HG02981 (cell line): ENCODE data around the gene KCNMB1.

Experiments
- ATAC-seq: cut with Tn5 transposase; IDR thresholded peaks from one replicate; pipeline ENCODE4 v1.9.1; 2021; ENCODE audit warnings: mild to moderate bottlenecking, moderate library complexity; ENCODE audit not compliant: unreplicated experiment

KCNMB1 gene

GRCh38 chr5:170416526-170416925, 27.4 kb upstream of the KCNMB1 start:
- no peak for ATAC-seq

GRCh38 chr5:170414786-170415185, 25.6 kb upstream of the KCNMB1 start:
- ATAC-seq, result no peak

DNA sequence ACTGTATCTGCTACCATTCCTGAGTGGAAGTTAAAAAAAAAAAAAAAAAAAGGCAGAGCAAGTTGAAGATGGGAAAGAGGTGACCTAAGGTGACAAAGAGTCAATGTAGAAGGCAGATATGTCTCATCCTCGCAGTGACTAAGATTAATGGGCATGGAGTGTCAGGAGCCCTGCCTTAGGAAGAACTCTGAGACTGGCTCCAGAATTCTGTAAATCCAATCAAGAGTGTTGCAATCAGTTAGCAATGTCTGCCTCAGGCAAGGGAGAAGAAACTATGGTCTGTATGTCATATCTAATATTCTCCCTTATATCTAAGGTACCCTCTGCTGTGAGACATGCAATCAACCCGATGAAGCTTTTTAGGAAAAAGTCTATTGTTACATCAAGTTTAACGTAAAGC, 24.7 kb upstream of the KCNMB1 start:
- ATAC-seq, result no peak

DNA sequence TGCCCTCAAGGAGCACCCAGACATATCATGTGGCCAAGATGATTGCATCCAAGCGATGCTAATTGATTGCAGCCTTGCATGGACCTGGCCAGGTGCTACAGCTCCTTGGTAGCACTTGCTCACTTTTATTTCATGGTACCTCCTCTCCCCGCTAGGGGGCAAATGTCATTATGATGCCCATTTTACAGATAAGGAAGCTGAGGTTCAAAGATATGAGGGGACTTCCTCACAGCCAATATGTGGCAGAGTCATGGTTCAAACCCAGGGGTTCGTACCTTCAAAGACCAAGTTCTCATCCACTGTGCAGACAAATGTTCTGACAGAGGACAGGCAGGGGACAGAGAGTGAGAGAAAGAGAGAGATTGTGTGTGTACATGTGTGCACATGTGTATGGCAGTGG, 21.9 kb upstream of the KCNMB1 start:
- no peak for ATAC-seq

GRCh38 chr5:170410401-170410800, 21.2 kb upstream of the KCNMB1 start:
- ATAC-seq, result no peak

DNA sequence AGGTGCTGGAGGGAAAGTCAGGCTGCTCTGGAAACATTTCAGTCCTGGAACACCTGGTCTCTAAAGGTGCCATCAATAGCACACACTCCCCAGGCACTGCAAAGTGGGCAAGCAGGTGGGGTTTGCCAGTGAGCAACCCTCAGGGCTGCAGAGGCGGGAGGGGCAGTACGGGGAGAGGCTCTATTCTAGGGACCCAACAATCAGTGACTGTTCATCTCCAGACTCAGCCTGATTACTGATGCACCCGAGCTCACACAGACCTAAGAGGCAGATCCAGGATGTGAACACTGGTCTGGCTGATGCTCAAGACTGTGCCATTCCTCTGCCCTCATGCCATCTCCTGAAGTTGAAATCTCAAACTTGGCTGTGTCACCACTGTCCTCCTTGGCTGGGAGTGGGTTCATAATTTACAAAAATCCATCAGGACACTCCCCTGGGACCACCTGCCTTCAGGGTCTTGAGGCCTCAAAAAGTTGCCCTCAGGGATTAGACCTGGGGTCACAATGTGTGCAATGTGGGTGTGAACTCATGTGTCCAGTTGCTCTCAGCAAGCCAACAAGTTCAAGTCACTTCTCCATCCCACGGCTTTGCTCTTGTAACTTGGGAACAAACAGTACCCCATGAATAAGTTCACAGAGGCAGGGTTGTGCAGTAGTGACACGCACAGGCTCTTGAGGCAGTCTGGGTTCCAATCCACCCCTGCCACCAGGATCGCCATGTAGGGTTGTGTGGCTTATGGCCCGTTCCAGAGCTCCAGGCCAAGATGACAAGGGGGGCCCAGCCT, 19.9 kb upstream of the KCNMB1 start:
- no peak for ATAC-seq

GRCh38 chr5:170408226-170408625, 19.1 kb upstream of the KCNMB1 start:
- ATAC-seq, result no peak

DNA sequence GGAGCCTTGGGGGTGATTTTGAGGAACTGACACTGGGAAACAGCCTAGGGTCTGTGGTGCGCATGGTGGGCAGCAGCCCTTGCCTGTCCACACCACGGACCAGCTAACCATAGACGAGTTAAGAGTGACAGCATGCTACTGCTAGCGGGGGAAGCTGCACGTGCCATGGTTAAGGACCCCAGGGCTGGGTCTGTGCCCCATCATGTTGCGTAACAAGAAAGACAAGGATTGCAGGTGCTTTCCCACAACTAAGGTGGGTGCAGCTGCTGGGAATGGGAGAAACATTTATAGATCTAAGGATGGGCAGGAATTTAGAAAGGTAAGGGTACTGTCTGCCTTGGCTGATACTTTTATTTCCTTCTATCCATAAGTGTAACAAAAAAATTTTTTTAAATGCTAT, 17.9 kb upstream of the KCNMB1 start:
- no peak for ATAC-seq

- ATAC-seq, result no peak
Measured at GRCh38 chr5:170405817-170406216, 16.6 kb upstream of the KCNMB1 start.

DNA sequence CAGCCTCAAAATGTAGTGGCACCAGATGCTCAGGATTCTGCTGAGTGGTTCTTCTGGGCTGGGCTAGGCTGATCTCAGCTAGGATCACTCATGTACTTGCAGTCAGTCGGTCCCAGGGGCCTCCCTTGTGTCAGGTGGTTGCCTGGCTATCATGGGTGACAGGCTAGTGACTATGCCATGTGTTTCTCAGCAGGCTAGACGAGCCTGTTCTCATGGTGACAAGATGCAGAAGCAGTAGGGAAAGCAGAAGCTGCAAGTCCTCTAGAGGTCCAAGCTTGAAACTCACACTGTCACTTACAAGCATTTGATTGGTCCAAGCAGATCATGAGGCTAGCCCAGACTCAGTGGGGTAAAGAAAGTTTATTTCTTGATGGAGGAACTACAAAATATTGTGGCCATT, 15.2 kb upstream of the KCNMB1 start:
- ATAC-seq, result peak; percentile 50

- no peak for ATAC-seq
Measured at GRCh38 chr5:170403675-170404074, 14.5 kb upstream of the KCNMB1 start.

DNA sequence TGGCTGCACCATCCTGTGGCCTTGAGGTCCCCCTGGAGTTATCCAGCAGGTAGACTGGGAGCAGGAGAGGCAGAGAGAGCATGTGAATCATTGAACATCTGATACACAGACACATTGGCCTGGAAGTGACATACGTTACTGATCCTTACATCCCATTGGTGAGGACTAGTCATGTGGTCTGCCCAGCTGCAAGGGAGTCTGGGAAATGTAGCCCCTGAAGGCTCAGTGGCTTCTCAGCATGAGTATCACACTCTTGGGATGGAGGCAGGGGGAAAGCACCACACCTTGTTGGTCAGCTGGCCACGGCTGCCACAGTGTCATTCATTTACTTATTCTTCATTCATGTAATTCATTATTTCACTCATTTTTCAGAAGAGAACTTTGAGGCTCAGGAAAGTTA, 13.3 kb upstream of the KCNMB1 start:
- no peak for ATAC-seq

DNA sequence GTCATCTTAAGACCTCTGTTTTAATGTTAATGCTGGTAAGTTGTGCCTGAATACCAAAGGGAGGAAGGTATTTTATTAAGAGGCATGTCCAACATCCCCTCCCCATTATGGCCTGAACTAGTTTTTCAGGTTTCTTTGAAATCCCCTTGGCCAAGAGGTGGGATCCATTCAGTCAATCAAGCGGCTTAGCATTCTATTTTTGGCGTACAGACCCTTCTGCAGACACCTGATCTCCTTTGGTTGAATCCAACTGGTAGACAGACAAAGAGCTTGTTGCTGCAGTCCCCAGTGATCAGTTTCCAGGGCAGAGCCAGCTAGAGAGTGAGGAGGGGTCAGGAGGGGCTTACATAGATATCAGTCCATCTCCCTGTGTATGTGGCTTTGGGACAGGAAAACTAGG, 7.9 kb upstream of the KCNMB1 start:
- ATAC-seq, result no peak

GRCh38 chr5:170393958-170394357, 4.8 kb upstream of the KCNMB1 start:
- ATAC-seq, result no peak

GRCh38 chr5:170393235-170393634, 4.1 kb upstream of the KCNMB1 start:
- no peak for ATAC-seq

DNA sequence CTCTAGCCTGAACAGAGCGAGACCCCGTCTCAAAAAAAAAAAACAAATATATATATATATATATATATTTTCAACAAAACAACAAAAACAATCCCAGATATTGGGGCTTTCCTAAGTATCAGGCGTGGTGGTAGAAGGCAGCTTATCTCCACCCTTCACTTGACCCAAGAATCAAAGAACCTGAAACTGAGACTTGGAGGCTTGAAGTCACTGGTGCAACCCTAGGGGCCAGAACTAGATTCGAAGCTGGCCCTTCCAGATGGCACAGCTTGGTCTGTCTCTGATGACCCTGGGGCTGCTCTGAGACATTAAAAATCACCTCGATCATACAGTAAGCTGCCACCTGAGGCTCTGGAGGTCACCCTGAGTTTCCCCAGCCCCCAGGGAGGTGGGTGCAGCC, 1.3 kb upstream of the KCNMB1 start:
- no peak for ATAC-seq

DNA sequence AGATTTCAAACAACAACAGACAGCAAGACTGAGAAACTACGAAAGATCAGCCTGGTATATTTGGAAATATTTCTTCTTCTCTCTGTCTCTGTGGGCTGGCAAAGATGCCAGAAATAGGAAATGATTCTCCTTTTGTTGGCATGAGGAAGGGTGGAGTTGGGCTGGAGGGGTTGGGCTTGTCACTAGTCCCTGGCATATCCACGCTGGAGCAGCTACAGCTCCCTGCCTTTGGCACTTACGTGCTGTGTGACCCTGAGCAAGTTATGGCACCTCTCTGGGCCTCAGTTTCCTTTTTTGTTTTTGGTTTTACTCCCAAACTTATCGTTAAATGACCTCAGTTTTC, 354 bp upstream of the KCNMB1 start:
- no peak for ATAC-seq

DNA sequence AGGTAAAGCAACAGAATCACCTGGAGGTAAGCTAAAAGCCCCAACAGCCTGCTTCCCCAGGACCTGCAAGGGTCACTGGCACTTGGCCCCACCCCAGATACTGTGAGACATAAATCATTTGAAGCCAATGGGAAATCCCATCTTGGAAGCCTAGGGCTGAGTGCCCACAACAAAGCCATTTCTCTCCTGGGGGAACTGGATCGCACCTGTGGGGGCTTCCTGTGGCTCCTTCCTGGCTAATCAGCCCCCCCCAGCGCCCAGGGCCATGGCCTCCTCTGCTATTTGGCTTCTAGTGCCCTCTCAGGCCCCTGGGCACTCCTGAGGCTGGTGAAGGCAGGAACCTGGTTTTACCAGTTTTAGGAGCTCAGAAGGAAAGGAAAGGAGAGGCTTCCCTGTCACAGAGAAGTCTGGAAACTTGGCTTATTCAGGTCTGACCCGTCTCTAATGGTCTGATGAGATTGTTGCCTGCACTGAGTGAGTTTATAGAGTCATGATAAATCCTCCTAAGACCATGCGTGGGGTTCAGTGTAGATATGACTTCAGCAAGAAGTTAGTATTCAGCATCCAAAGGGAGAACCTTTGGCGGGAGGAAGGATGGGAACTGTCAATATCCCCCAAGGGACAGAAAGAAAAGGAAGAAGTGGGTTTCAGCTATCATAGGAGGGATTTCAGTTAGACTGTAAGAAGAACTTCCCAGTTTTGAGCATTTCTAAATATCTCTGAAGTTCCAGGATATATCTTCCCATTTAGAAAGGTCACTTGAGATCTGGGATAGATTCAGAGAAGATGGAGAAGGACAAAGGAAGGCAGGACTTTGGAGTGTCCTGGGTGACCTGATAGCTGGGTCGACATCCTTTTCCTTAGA, 1.2 kb downstream of the KCNMB1 start:
- ATAC-seq, result no peak

DNA sequence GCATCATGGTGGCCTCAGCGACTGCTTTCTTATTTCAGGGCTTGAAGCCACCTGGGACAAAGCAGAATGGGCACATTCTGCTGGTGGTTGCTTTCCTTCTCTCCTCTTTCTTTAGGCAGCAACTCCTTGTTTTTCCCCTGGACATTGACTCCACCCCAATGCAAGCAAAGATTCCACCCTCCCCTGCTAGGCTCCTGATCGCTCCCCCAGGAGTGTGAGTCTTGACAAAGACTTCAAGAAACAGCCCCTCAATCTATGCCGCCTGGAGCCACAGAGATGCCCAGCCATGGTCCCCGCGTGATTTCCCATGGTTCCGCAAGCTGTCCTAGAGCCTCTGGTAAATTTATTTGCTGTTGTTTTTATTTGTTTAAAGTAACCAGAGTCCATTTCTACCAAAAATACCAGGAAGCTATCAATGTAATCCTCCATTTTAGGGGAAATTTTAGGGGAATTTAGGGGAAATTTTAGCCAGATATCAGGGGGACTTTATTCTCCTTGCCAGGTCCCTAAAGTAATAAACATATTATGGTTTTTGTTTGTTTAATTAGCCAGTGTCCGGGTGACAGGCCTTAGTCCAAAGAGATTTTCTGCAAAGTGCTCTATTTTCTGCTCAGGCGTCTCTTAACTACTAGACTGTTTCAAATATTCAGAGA, 2.3 kb downstream of the KCNMB1 start:
- no peak for ATAC-seq

- ATAC-seq, result no peak
Measured at GRCh38 chr5:170383227-170383626, 5.9 kb downstream of the KCNMB1 start.

DNA sequence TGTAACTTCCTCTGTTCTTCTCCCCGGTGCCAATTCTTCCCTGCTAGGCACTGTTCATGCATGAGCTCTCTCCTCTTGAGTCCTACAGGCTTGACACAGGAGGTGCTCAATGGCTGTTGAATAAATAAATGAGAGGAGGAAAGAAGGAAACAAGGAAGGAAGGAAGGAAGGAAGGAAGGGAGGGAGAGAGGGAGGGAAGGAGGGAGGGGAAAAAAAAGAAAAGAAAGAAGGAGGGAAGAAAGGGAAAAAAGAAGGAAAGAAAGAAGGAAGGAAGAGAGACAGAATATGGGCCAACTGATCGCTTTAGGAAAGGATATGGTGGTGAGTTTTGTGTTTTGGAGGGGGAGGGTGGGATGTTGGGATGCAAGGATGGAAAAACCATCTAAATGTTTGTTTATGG, 6.4 kb downstream of the KCNMB1 start:
- no peak for ATAC-seq
